GM18858 (cell line): ENCODE measurements around the gene COTL1.

ENCODE experiments used
- ATAC-seq: cut with Tn5 transposase; IDR thresholded peaks from one replicate; pipeline ENCODE4 v1.9.1; 2021; ENCODE audit not compliant: unreplicated experiment

The COTL1 gene

GRCh38 chr16:84597931-84598351 is 19.9 kb downstream of the COTL1 start:
- no peak for ATAC-seq

- no peak for ATAC-seq
Observed at GRCh38 chr16:84597528-84597896, 20.4 kb downstream of the COTL1 start.

GRCh38 chr16:84596801-84597527 is 20.9 kb downstream of the COTL1 start:
- ATAC-seq, result no peak

- ATAC-seq, result no peak
Observed at GRCh38 chr16:84596161-84596560, 21.7 kb downstream of the COTL1 start.

GRCh38 chr16:84595052-84595481 is 22.8 kb downstream of the COTL1 start:
- ATAC-seq, result no peak

- ATAC-seq, result no peak
Observed at GRCh38 chr16:84594725-84595038, 23.2 kb downstream of the COTL1 start.

- ATAC-seq, result peak; percentile 87
Observed at GRCh38 chr16:84593825-84594724, 23.8 kb downstream of the COTL1 start.

- no peak for ATAC-seq
Observed at GRCh38 chr16:84592718-84593117, 25.2 kb downstream of the COTL1 start.

GRCh38 chr16:84589975-84590719 is 27.7 kb downstream of the COTL1 start:
- no peak for ATAC-seq

- ATAC-seq, result no peak
Observed at GRCh38 chr16:84588991-84589390, 28.9 kb downstream of the COTL1 start.

GRCh38 chr16:84585886-84586285 is 32.0 kb downstream of the COTL1 start:
- ATAC-seq, result peak; percentile 50

GRCh38 chr16:84585467-84585866 is 32.4 kb downstream of the COTL1 start:
- ATAC-seq, result no peak

GRCh38 chr16:84584678-84585077 is 33.2 kb downstream of the COTL1 start:
- no peak for ATAC-seq

GRCh38 chr16:84583995-84584394 is 33.9 kb downstream of the COTL1 start:
- no peak for ATAC-seq

- no peak for ATAC-seq
Observed at GRCh38 chr16:84582958-84583516, 34.8 kb downstream of the COTL1 start.

GRCh38 chr16:84581158-84581557 is 36.7 kb downstream of the COTL1 start:
- ATAC-seq, result no peak

- ATAC-seq, result no peak
Observed at GRCh38 chr16:84579936-84580335, 37.9 kb downstream of the COTL1 start.

GRCh38 chr16:84578538-84579126 is 39.2 kb downstream of the COTL1 start:
- no peak for ATAC-seq

- ATAC-seq, result no peak
Observed at GRCh38 chr16:84577034-84577803, 40.7 kb downstream of the COTL1 start.

- ATAC-seq, result no peak
Observed at GRCh38 chr16:84575914-84576313, 42.0 kb downstream of the COTL1 start.
